Adipocyte (in vitro differentiated cells): Measurements from ENCODE around the gene BTNL2.

ENCODE experiments used
- DNase-seq: peaks from one replicate; pipeline ENCODE4 v3.0.0-alpha.2; 2015; ENCODE audit warnings: low read depth
- H3K27me3 ChIP-seq: replicated peaks from 2 replicates; pipeline ENCODE4 v1.7.0; 2013; ENCODE audit warnings: mild to moderate bottlenecking, low read length, moderate library complexity; ENCODE audit not compliant: control insufficient read depth, insufficient read depth
- H3K36me3 ChIP-seq: 2 replicates; pipeline ENCODE4 v1.7.0; 2013; ENCODE audit warnings: low read length, mild to moderate bottlenecking, moderate library complexity; ENCODE audit not compliant: control insufficient read depth, insufficient read depth, severe bottlenecking
- H3K4me1 ChIP-seq: 2 replicates; pipeline ENCODE4 v1.7.0; 2013; ENCODE audit warnings: mild to moderate bottlenecking, low read length, moderate library complexity; ENCODE audit not compliant: control insufficient read depth, insufficient read depth
- H3K4me3 ChIP-seq: 2 replicates; pipeline ENCODE4 v1.7.0; 2013; ENCODE audit warnings: mild to moderate bottlenecking, low read length, moderate library complexity
- H3K9ac ChIP-seq: 2 replicates; pipeline ENCODE4 v1.7.0; 2013; ENCODE audit warnings: mild to moderate bottlenecking, low read length, moderate library complexity
- H3K9me3 ChIP-seq: 2 replicates; pipeline ENCODE4 v1.7.0; 2013; ENCODE audit warnings: mild to moderate bottlenecking, low read length, moderate library complexity; ENCODE audit not compliant: control insufficient read depth

BTNL2 gene

GRCh38 chr6:32406857-32407256 lies at the start of gene BTNL2:
TSS of gene BTNL2 (minus strand) at chr6:32407181. CDS start at chr6:32407123, 58 bp downstream.
- H3K36me3 ChIP-seq = no peaks in the 10 kb centered on the region
- H3K4me3 ChIP-seq = no peak within 1 kb of the TSS
- H3K9ac ChIP-seq = no peak within 1 kb of the TSS
- H3K27me3 ChIP-seq = peaks cover 73% of the 10 kb centered on the region
- H3K9me3 ChIP-seq = no peaks in the 10 kb centered on the region
- H3K4me1 ChIP-seq = no peaks in the 10 kb centered on the region
- DNase-seq = no peak

- Histone ChIP-seq H3K4me3 (no peak overlapping the region), H3K27me3 (peaks cover 5% of the 10 kb centered on the region), H3K36me3 (no peaks in the 10 kb centered on the region), H3K9ac (no peak overlapping the region), H3K9me3 (no peaks in the 10 kb centered on the region), H3K4me1 (no peaks in the 10 kb centered on the region)
- no peak for DNase-seq
Measured at GRCh38 chr6:32449088-32449736, 42.2 kb upstream of the BTNL2 start.

- no peaks in the 10 kb centered on the region for H3K4me1 ChIP-seq
- H3K9ac ChIP-seq = no peak overlapping the region
- no peaks in the 10 kb centered on the region for H3K36me3 ChIP-seq
- H3K27me3 ChIP-seq = peaks cover 5% of the 10 kb centered on the region
- no peak overlapping the region for H3K4me3 ChIP-seq
- DNase-seq = no peak
- H3K9me3 ChIP-seq = no peaks in the 10 kb centered on the region
Measured at GRCh38 chr6:32447932-32448331, 41.0 kb upstream of the BTNL2 start.

GRCh38 chr6:32445321-32445854 lies 38.4 kb upstream of the BTNL2 start:
- no peak for DNase-seq
- Histone ChIP-seq H3K27me3 (peaks cover 5% of the 10 kb centered on the region), H3K4me1 (no peaks in the 10 kb centered on the region), H3K9me3 (no peaks in the 10 kb centered on the region), H3K4me3 (no peak overlapping the region), H3K9ac (no peak overlapping the region), H3K36me3 (no peaks in the 10 kb centered on the region)

GRCh38 chr6:32444433-32444832 lies 37.5 kb upstream of the BTNL2 start:
- no peak overlapping the region for H3K4me3 ChIP-seq
- no peaks in the 10 kb centered on the region for H3K36me3 ChIP-seq
- DNase-seq = no peak
- no peaks in the 10 kb centered on the region for H3K27me3 ChIP-seq
- H3K9ac ChIP-seq = no peak overlapping the region
- no peaks in the 10 kb centered on the region for H3K9me3 ChIP-seq
- no peaks in the 10 kb centered on the region for H3K4me1 ChIP-seq

- Histone ChIP-seq H3K36me3 (no peaks in the 10 kb centered on the region), H3K9me3 (no peaks in the 10 kb centered on the region), H3K9ac (no peak overlapping the region), H3K4me3 (no peak overlapping the region), H3K27me3 (no peaks in the 10 kb centered on the region), H3K4me1 (no peaks in the 10 kb centered on the region)
- no peak for DNase-seq
Measured at GRCh38 chr6:32442977-32443552, 36.1 kb upstream of the BTNL2 start.

- Histone ChIP-seq H3K9me3 (no peaks in the 10 kb centered on the region), H3K4me1 (no peaks in the 10 kb centered on the region), H3K9ac (no peak overlapping the region), H3K27me3 (no peaks in the 10 kb centered on the region), H3K36me3 (no peaks in the 10 kb centered on the region), H3K4me3 (no peak overlapping the region)
- no peak for DNase-seq
Measured at GRCh38 chr6:32442243-32442667, 35.3 kb upstream of the BTNL2 start.

GRCh38 chr6:32439602-32440214 lies 32.7 kb upstream of the BTNL2 start, which contains the start of gene HLA-DRA:
TSS of gene HLA-DRA (plus strand) at chr6:32439887. CDS start at chr6:32439951, 64 bp downstream.
- Histone ChIP-seq H3K36me3 (no peaks in the 10 kb centered on the region), H3K27me3 (peaks cover 4% of the 10 kb centered on the region), H3K9ac (no peak within 1 kb of the TSS), H3K4me3 (peak within 1 kb of the TSS; percentile 61), H3K4me1 (no peaks in the 10 kb centered on the region), H3K9me3 (no peaks in the 10 kb centered on the region)
- peak; percentile 70 for DNase-seq

GRCh38 chr6:32439139-32439538 lies 32.2 kb upstream of the BTNL2 start:
- Histone ChIP-seq H3K36me3 (no peaks in the 10 kb centered on the region), H3K9ac (no peak overlapping the region), H3K4me1 (no peaks in the 10 kb centered on the region), H3K9me3 (no peaks in the 10 kb centered on the region), H3K27me3 (peaks cover 4% of the 10 kb centered on the region), H3K4me3 (no peak overlapping the region)
- DNase-seq = no peak

- Histone ChIP-seq H3K4me1 (no peaks in the 10 kb centered on the region), H3K9me3 (no peaks in the 10 kb centered on the region), H3K27me3 (peaks cover 16% of the 10 kb centered on the region), H3K36me3 (no peaks in the 10 kb centered on the region), H3K9ac (no peak overlapping the region), H3K4me3 (no peak overlapping the region)
- DNase-seq = peak; percentile 41
Measured at GRCh38 chr6:32436995-32437836, 30.2 kb upstream of the BTNL2 start.

GRCh38 chr6:32436186-32436585 lies 29.2 kb upstream of the BTNL2 start:
- DNase-seq = no peak

More at GRCh38 chr6:32436186-32436585, 29.2 kb upstream of the BTNL2 start:
- Histone ChIP-seq H3K4me1 (no peaks in the 10 kb centered on the region), H3K9ac (no peak overlapping the region), H3K27me3 (peaks cover 16% of the 10 kb centered on the region), H3K4me3 (no peak overlapping the region), H3K36me3 (no peaks in the 10 kb centered on the region), H3K9me3 (no peaks in the 10 kb centered on the region)
